GM18520 (cell line): ENCODE measurements around the gene STARD3.
"Not testable (repeated sequence)": the region's sequence is repeated elsewhere in the genome, so short reads cannot be mapped to it uniquely, and the experiment has no call there.

Source experiments
- ATAC-seq: cut with Tn5 transposase; IDR thresholded peaks from one replicate; pipeline ENCODE4 v1.9.1; 2021; ENCODE audit not compliant: unreplicated experiment

STARD3 gene

DNA sequence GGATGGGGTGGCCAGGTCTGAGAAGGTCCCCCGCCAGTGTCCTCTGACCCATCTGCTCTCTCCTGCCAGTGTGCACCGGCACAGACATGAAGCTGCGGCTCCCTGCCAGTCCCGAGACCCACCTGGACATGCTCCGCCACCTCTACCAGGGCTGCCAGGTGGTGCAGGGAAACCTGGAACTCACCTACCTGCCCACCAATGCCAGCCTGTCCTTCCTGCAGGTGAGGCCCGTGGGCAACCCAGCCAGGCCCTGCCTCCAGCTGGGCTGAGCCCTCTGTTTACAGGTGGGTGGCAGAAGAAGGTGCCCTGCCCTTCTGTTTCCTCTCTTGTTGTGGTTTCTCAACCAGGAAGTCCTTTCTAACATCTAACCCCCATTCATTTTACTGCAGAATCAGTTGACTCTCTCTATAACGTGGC, 70.0 kb downstream of the STARD3 start:
- ATAC-seq = no peak

DNA sequence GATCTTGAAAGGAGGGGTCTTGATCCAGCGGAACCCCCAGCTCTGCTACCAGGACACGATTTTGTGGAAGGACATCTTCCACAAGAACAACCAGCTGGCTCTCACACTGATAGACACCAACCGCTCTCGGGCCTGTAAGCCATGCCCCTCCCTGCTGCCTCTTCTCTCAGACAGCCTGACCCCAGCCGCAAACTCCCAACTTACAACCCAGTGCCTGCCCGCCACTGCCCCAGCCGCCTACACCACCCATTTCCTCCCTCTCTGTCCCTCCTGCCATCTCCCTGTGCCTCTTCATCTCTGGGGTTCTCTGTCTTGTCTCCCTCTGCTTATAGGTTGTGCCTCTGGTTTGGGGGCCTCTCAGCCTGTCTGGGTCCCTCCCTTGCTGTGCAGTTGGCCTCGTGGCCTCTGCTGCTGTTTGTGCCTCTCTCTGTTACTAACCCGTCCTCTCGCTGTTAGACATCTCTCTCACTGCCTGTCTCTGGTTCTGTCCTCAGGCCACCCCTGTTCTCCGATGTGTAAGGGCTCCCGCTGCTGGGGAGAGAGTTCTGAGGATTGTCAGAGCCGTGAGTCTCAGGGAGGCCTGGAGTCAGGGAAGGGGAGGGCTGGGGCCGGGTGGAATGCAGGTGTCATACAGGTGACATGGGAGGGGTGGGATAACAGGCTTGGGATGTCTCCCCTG, 72.5 kb downstream of the STARD3 start:
- no peak for ATAC-seq

DNA sequence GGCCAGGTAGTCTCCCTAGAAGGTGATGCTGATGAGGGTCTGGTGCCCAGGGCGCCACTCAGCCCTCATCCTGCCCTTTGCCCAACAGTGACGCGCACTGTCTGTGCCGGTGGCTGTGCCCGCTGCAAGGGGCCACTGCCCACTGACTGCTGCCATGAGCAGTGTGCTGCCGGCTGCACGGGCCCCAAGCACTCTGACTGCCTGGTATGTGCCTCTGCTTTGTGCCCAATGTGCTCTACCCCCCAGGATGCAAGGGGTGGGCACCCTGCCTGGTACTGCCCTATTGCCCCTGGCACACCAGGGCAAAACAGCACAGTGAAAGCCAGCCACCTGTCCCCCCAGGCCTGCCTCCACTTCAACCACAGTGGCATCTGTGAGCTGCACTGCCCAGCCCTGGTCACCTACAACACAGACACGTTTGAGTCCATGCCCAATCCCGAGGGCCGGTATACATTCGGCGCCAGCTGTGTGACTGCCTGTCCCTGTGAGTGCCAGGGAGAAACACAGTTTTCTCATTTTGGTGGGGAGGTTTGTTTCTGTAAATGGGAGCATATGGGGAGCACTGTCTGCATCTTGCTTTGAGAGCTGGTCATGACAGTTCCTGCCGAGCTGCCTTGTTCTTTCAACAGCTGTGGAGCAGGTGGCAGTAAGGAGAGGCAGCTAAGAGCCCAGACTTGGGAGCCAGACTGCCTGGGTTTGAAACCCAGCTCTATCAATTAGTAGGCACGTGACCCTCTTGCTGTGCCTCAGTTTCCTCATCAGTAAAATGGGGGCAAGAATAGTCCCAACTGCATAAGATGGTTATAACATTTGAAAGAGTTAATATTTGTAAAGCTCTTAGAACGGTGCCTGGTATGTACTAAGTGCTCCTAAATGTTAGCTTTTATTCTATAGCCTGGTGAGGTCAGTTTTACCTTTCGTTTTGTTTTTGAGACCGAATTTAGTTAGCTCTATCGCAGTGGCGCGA, 73.3 kb downstream of the STARD3 start:
- ATAC-seq = no peak

DNA sequence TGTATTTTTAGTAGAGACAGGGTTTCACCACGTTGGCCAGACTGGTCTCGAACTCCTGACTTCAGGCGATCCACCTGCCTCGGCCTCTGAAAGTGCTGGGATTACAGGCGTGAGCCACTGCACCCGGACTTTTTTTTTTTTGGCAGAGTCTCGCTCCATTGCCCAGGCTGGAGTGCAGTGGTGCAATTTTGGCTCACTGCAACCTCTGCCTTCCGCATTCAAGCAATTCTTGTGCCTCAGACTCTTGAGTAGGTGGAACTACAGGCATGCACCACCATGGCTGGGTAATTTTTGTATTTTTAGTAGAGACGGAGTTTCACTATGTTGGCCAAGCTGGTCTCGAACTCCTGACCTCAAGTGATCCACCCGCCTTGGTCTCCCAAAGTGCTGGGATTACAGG, 74.1 kb downstream of the STARD3 start:
- not testable (repeated sequence) for ATAC-seq

DNA sequence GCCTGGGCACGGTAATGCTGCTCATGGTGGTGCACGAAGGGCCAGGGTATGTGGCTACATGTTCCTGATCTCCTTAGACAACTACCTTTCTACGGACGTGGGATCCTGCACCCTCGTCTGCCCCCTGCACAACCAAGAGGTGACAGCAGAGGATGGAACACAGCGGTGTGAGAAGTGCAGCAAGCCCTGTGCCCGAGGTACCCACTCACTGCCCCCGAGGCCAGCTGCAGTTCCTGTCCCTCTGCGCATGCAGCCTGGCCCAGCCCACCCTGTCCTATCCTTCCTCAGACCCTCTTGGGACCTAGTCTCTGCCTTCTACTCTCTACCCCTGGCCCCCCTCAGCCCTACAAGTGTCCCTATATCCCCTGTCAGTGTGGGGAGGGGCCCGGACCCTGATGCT, 74.9 kb downstream of the STARD3 start:
- no peak for ATAC-seq
